ENCODE measurements around the gene OR4D9. TPM values are rescaled to one million over a fixed set of nuclear protein-coding genes. Genes with fewer than 3 reads are reported as not detected.

The OR4D9 gene
- total RNA-seq, 1 donor from 2014 or later, result not detected

DNA sequence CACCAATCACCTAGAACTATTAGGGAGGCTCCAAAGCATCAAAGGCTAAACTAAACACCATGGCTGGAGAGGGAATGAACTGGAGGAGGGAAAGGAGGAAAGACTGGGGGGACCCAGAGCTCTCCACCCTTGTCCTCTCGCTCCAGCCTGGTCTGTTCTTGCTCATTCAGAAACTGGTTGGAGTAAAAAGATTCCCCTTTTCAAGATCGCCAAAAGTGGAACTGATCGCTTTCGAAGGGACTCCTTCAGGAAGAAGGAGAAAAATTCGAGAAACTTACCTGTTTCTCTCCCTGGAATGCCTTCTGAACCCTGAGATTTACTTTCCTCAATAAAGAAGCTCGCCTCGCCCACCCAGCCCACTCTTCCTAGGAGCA lies 46.9 kb downstream of the OR4D9 start:
- peak overlapping the region; percentile 67 for H3K4me3 Mint-ChIP-seq (ENCODE audit: unreplicated experiment)
- DNase-seq (ENCODE audit: low spot score), result no peak
- H3K27me3 Mint-ChIP-seq (ENCODE audit: unreplicated experiment), result peaks cover 36% of the 10 kb centered on the region
- no peak overlapping the region for H3K27ac Mint-ChIP-seq (ENCODE audit: unreplicated experiment)
- peaks cover 4% of the 10 kb centered on the region for H3K36me3 Mint-ChIP-seq (ENCODE audit: low read depth, unreplicated experiment)
- TF ChIP-seq, protein P1, sequence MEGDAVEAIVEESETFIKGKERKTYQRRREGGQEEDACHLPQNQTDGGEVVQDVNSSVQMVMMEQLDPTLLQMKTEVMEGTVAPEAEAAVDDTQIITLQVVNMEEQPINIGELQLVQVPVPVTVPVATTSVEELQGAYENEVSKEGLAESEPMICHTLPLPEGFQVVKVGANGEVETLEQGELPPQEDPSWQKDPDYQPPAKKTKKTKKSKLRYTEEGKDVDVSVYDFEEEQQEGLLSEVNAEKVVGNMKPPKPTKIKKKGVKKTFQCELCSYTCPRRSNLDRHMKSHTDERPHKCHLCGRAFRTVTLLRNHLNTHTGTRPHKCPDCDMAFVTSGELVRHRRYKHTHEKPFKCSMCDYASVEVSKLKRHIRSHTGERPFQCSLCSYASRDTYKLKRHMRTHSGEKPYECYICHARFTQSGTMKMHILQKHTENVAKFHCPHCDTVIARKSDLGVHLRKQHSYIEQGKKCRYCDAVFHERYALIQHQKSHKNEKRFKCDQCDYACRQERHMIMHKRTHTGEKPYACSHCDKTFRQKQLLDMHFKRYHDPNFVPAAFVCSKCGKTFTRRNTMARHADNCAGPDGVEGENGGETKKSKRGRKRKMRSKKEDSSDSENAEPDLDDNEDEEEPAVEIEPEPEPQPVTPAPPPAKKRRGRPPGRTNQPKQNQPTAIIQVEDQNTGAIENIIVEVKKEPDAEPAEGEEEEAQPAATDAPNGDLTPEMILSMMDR (IDR thresholded peaks at IDR 0.05; ENCODE audit: unreplicated experiment), result no peak
- H3K4me1 Mint-ChIP-seq (ENCODE audit: unreplicated experiment), result peaks cover 29% of the 10 kb centered on the region
- no peaks in the 10 kb centered on the region for H3K9me3 Mint-ChIP-seq (ENCODE audit: unreplicated experiment)

DNA sequence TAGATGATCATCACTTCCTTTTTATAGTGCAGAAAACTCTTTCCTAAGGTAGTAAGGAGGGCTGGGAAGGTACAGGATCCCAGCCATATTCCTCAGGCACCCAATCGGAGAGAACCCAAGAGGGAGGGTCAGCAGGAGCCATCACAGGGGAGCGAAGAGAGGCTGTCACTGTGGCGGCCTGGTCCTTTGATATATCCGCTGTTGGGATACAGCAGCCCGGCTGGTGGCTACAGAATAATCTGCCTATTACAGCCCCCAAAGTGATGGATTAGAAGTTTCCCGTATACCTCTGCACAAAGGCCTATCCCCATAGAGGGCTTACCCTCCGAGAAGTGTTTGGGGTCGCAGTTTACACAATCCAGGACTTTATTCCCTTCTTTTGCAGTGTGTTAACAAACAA lies 48.5 kb downstream of the OR4D9 start:
- H3K9me3 Mint-ChIP-seq (ENCODE audit: unreplicated experiment), result no peaks in the 10 kb centered on the region
- H3K27me3 Mint-ChIP-seq (ENCODE audit: unreplicated experiment), result peaks cover 36% of the 10 kb centered on the region
- peak overlapping the region; percentile 93 for H3K4me3 Mint-ChIP-seq (ENCODE audit: unreplicated experiment)
- H3K27ac Mint-ChIP-seq (ENCODE audit: unreplicated experiment), result peak overlapping the region; percentile 96
- peaks cover 27% of the 10 kb centered on the region for H3K4me1 Mint-ChIP-seq (ENCODE audit: unreplicated experiment)
- TF ChIP-seq, protein P1 (IDR thresholded peaks at IDR 0.05; ENCODE audit: unreplicated experiment), result no peak
- H3K36me3 Mint-ChIP-seq (ENCODE audit: low read depth, unreplicated experiment), result peaks cover 4% of the 10 kb centered on the region
- DNase-seq (ENCODE audit: low spot score), result no peak

DNA sequence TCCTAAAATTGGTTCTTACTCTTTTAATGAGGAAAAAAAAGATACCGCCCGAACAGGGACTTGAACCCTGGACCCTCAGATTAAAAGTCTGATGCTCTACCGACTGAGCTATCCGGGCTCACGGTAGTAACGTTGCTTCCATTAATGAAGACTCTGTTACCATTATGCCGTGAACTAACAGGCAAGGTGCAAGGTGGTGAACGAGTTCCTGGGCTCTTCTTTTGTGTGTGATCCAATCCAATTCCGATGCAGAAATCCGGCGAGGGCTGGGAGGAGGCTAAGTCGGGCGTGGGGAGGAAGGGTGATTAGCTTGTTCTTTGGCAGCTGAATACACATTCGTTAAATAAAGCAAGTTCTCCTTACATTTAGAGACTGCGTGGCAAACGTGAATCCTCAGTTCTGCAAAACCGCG lies 49.0 kb downstream of the OR4D9 start:
- Mint-ChIP-seq H3K27ac (ENCODE audit: unreplicated experiment) (peak overlapping the region; percentile 96), H3K4me3 (ENCODE audit: unreplicated experiment) (peak overlapping the region; percentile 93), H3K9me3 (ENCODE audit: unreplicated experiment) (no peaks in the 10 kb centered on the region), H3K4me1 (ENCODE audit: unreplicated experiment) (peaks cover 27% of the 10 kb centered on the region), H3K36me3 (ENCODE audit: low read depth, unreplicated experiment) (peaks cover 4% of the 10 kb centered on the region), H3K27me3 (ENCODE audit: unreplicated experiment) (peaks cover 35% of the 10 kb centered on the region)
- TF ChIP-seq, protein P1 (IDR thresholded peaks at IDR 0.05; ENCODE audit: unreplicated experiment), result no peak
- DNase-seq (ENCODE audit: low spot score), result peak; percentile 81

DNA sequence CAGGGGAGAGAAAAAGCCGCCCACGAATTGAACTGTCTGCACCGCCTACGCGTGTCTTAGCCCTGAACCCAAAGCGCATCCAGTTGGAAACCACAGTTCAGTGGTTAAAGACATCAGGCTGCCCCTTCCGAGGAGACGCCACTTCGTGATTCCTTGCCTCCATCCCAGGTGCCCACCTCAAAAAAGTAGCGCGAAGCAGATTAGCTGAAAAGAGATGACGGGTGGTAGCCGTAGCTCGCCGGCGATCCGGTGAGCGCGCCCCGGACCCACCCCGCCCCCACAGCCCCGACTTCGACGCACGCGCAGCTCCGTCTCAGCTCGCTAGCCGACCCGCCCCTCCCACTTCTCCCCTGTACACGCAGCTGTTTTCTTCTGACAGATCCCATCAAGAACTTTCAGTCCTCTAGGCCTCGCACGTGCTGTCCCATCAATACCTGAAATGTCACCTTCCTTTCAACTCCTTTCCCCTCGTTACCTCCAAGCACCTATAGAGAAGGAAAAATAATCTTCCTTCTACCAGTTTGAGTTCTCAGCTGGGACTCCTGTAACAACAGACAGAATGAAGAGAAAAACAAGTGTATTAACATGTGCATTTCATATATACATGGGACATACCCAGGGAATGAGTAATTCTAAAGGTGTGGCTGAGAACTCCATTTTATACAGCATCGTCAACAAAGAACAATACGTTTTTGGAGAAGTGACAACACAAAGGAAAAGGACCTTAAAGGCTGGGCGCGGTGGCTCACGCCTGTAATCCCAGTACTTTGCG lies 49.5 kb downstream of the OR4D9 start:
- peaks cover 33% of the 10 kb centered on the region for H3K27me3 Mint-ChIP-seq (ENCODE audit: unreplicated experiment)
- TF ChIP-seq, protein P1 (IDR thresholded peaks at IDR 0.05; ENCODE audit: unreplicated experiment), result no peak

DNA sequence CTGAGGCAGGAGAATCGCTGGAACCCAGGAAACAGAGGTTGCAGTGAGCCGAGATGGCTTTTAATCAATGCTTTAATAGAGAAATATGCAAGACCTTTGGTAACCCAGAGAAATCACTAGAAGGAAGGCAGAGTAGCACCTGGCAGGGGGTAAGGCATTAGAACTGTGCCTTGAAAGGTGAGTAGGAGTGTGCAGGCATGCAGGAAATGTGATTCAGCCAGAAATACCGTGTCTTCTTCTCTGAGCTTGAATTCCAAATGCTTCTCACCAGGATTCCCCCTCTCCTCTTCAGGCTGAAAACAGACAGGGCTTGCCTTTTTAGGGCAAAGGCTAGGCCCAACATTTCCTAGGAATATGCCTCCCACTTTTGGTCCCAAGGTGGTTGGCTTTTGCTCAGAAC lies 51.0 kb downstream of the OR4D9 start:
- Mint-ChIP-seq H3K4me3 (ENCODE audit: unreplicated experiment) (no peak overlapping the region), H3K27ac (ENCODE audit: unreplicated experiment) (no peak overlapping the region)

More for the DNA sequence above, 49.5 kb downstream of the OR4D9 start:
- H3K36me3 Mint-ChIP-seq (ENCODE audit: low read depth, unreplicated experiment), result peaks cover 4% of the 10 kb centered on the region
- H3K9me3 Mint-ChIP-seq (ENCODE audit: unreplicated experiment), result no peaks in the 10 kb centered on the region
- peak overlapping the region; percentile 96 for H3K27ac Mint-ChIP-seq (ENCODE audit: unreplicated experiment)
- H3K4me3 Mint-ChIP-seq (ENCODE audit: unreplicated experiment), result peak overlapping the region; percentile 93
- H3K4me1 Mint-ChIP-seq (ENCODE audit: unreplicated experiment), result peaks cover 26% of the 10 kb centered on the region
- peak; percentile 80 for DNase-seq (ENCODE audit: low spot score)

More for the DNA sequence above, 51.0 kb downstream of the OR4D9 start:
- DNase-seq (ENCODE audit: low spot score), result no peak
- Mint-ChIP-seq H3K27me3 (ENCODE audit: unreplicated experiment) (peaks cover 26% of the 10 kb centered on the region), H3K4me1 (ENCODE audit: unreplicated experiment) (peaks cover 16% of the 10 kb centered on the region), H3K36me3 (ENCODE audit: low read depth, unreplicated experiment) (peaks cover 4% of the 10 kb centered on the region), H3K9me3 (ENCODE audit: unreplicated experiment) (no peaks in the 10 kb centered on the region)
- TF ChIP-seq, protein P1 (IDR thresholded peaks at IDR 0.05; ENCODE audit: unreplicated experiment), result no peak

Data from endothelial cell (in vitro differentiated cells).